Hepatocyte (in vitro differentiated cells): ENCODE data around the gene MEA1. TPM values are rescaled to one million over a fixed set of nuclear protein-coding genes. Genes with fewer than 3 reads are reported as not detected.
A peak's percentile ranks its signal among the peaks of the same experiment; 100 is the strongest.

Experiments used
- DNase-seq: peaks from one replicate; pipeline ENCODE4 v3.0.0-alpha.2; 2016; ENCODE audit warnings: low spot score
- H2AFZ ChIP-seq: fragments of 200-600 bp; sonication (generic); 2 replicates; pipeline ENCODE4 v1.6.0; 2016; ENCODE audit warnings: antibody characterized with exemption, mild to moderate bottlenecking
- H3K27ac ChIP-seq: fragments of 200-600 bp; sonication (generic); 2 replicates; pipeline ENCODE4 v1.5.1; 2016; ENCODE audit warnings: mild to moderate bottlenecking
- H3K27me3 ChIP-seq: fragments of 200-600 bp; sonication (generic); 2 replicates; pipeline ENCODE4 v1.6.1; 2016
- H3K36me3 ChIP-seq: fragments of 200-600 bp; sonication (generic); replicated peaks from 2 replicates; pipeline ENCODE4 v1.5.1; 2016; ENCODE audit warnings: low read depth; ENCODE audit not compliant: insufficient read depth
- H3K4me1 ChIP-seq: fragments of 200-600 bp; sonication (generic); 2 replicates; pipeline ENCODE4 v1.5.1; 2016; ENCODE audit warnings: mild to moderate bottlenecking, moderate library complexity; ENCODE audit not compliant: insufficient read depth
- H3K4me2 ChIP-seq: fragments of 200-600 bp; sonication (generic); 2 replicates; pipeline ENCODE4 v1.6.0; 2016
- H3K4me3 ChIP-seq: fragments of 200-600 bp; sonication (generic); 2 replicates; pipeline ENCODE4 v1.5.1; 2016; ENCODE audit warnings: mild to moderate bottlenecking
- H3K79me2 ChIP-seq: fragments of 200-600 bp; sonication (generic); 2 replicates; pipeline ENCODE4 v1.6.0; 2017; ENCODE audit warnings: mild to moderate bottlenecking
- H3K9me2 ChIP-seq: fragments of 200-600 bp; sonication (generic); replicated peaks from 2 replicates; pipeline ENCODE4 v1.6.0; 2017; ENCODE audit warnings: mild to moderate bottlenecking; ENCODE audit not compliant: insufficient read depth
- H3K9me3 ChIP-seq: fragments of 200-600 bp; sonication (generic); 2 replicates; pipeline ENCODE4 v1.5.1; 2016; ENCODE audit warnings: low read depth, mild to moderate bottlenecking
- H4K20me1 ChIP-seq: fragments of 200-600 bp; sonication (generic); 2 replicates; pipeline ENCODE4 v1.6.0; 2016; ENCODE audit warnings: mild to moderate bottlenecking; ENCODE audit not compliant: insufficient read depth, poor library complexity, severe bottlenecking
- CTCF ChIP-seq: fragments of 200-600 bp; sonication (generic); IDR thresholded peaks from 2 replicates; pipeline ENCODE4 v1.5.1; 2016; ENCODE audit warnings: antibody characterized with exemption, mild to moderate bottlenecking; ENCODE audit not compliant: poor library complexity
- EZH2 ChIP-seq: fragments of 200-600 bp; sonication (generic); IDR thresholded peaks from 2 replicates; pipeline ENCODE4 v1.6.1; 2016; ENCODE audit warnings: antibody characterized with exemption, mild to moderate bottlenecking, borderline replicate concordance
- EZH2phosphoT487 ChIP-seq: fragments of 200-600 bp; sonication (generic); IDR thresholded peaks from one replicate; pipeline ENCODE4 v1.6.1; 2018; ENCODE audit warnings: antibody characterized with exemption, mild to moderate bottlenecking, low read depth, moderate library complexity; ENCODE audit not compliant: unreplicated experiment, severe bottlenecking
- WGBS: methylation state at CpG from one replicate; pipeline ENCODE4 v1.1.6; 2016; ENCODE audit warnings: low lambda C conversion rate; ENCODE audit errors: missing lambda C conversion rate; 5-methylcytosine and 5-hydroxymethylcytosine counted together
- polyA plus RNA-seq: library from polyadenylated mRNA; unstranded; fragments of >200 nt; fragmentation: Nextera tagmentation; extraction: Ambion mirVana; gene quantifications from 2 replicates; pipeline ENCODE4 v1.2.1, GENCODE V29; 2016
- total RNA-seq: library from RNA; depleted of rRNA; stranded (reverse); fragments of >200 nt; gene quantifications from 2 replicates; pipeline ENCODE4 v1.2.3, GENCODE V29; 2014

MEA1 gene
- total and polyA plus RNA-seq, 2 experiments from 2014 or later = 73.3 to 127 TPM

- 87% methylated on average over 5 of the region's 5 CpGs for WGBS
- Histone ChIP-seq H3K27me3 (no peaks in the 10 kb centered on the region), H3K36me3 (no peaks in the 10 kb centered on the region), H3K27ac (no peak overlapping the region), H3K9me3 (no peaks in the 10 kb centered on the region), H2AFZ (no peak overlapping the region), H3K4me2 (no peak overlapping the region), H3K9me2 (no peaks in the 10 kb centered on the region), H3K4me3 (no peak overlapping the region), H4K20me1 (peaks cover 3% of the 10 kb centered on the region), H3K4me1 (peaks cover 14% of the 10 kb centered on the region), H3K79me2 (peaks cover 46% of the 10 kb centered on the region)
- TF ChIP-seq EZH2 = no peak
- TF ChIP-seq CTCF = no peak
- no peak for TF ChIP-seq EZH2phosphoT487
- no peak for DNase-seq
Measured at GRCh38 chr6:42987533-42988451, 26.0 kb downstream of the MEA1 start.

DNA sequence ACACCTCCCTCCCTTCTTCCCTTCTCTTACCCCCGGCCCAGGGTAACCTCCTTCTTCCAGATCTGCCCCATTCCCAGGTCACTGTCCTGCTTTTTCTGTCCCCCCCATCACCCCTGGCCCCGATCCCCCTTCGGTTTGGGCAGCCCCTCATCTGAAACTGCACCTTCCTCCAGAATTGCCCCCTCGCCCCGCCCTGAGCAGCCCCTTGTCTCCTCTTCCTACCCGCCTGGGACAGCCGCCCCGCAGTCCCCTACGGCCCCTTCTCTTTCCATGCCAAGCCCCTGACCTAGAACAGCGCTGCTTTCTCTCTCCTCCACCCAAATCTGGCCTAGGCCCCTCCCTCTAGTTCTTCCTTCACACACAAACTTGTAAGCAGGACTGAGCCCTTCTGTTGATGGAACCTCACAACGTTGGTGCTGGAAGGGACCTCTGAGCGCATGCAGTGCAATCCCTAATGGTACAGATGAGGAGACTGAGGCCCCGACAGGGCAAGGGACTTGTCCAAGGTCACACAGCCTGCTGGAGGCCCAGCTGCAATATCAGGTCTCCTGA is 28.7 kb downstream of the MEA1 start:
- H3K36me3 ChIP-seq = no peaks in the 10 kb centered on the region
- peaks cover 14% of the 10 kb centered on the region for H3K4me1 ChIP-seq
- H3K9me2 ChIP-seq = no peaks in the 10 kb centered on the region
- H3K4me3 ChIP-seq = peak overlapping the region; percentile 35
- H3K4me2 ChIP-seq = peak overlapping the region; percentile 95
- H3K27me3 ChIP-seq = no peaks in the 10 kb centered on the region
- peak overlapping the region; percentile 22 for H2AFZ ChIP-seq
- no peaks in the 10 kb centered on the region for H3K9me3 ChIP-seq
- TF ChIP-seq EZH2phosphoT487 = no peak
- TF ChIP-seq CTCF = no peak
- no peak for TF ChIP-seq EZH2
- H3K27ac ChIP-seq = peak overlapping the region; percentile 47
- peak; percentile 33 for DNase-seq
- H3K79me2 ChIP-seq = peaks cover 30% of the 10 kb centered on the region
- WGBS = 24% methylated on average over 8 of the region's 13 CpGs
- H4K20me1 ChIP-seq = peaks cover 3% of the 10 kb centered on the region

GRCh38 chr6:42984001-42984923 is 29.5 kb downstream of the MEA1 start, which contains the start of gene PPP2R5D:
Gene PPP2R5D (plus strand): TSS chr6:42984570. CDS start chr6:42984678, 108 bp downstream.
- WGBS = 1% methylated on average over 48 of the region's 59 CpGs
- peaks cover 14% of the 10 kb centered on the region for H3K4me1 ChIP-seq

More at GRCh38 chr6:42984001-42984923, 29.5 kb downstream of the MEA1 start, which contains the start of gene PPP2R5D:
- Histone ChIP-seq H3K27me3 (no peaks in the 10 kb centered on the region), H3K4me2 (peak within 1 kb of the TSS; percentile 95), H3K36me3 (no peaks in the 10 kb centered on the region), H3K9me2 (no peaks in the 10 kb centered on the region), H2AFZ (peak within 1 kb of the TSS; percentile 54), H4K20me1 (peaks cover 3% of the 10 kb centered on the region), H3K4me3 (peak within 1 kb of the TSS; percentile 35), H3K9me3 (no peaks in the 10 kb centered on the region), H3K79me2 (peaks cover 30% of the 10 kb centered on the region), H3K27ac (peak within 1 kb of the TSS; percentile 77)
- DNase-seq = peak; percentile 99
- TF ChIP-seq EZH2phosphoT487 (no peak), EZH2 (no peak), CTCF (no peak)
